CD4-positive, alpha-beta T cell (primary cell): ENCODE measurements around the gene TMEM131L. TPM values are rescaled to one million over a fixed set of nuclear protein-coding genes. Genes with fewer than 3 reads are reported as not detected.

Experiments used
- ATAC-seq: fragments of 200-7000 bp; cut with Tn5 transposase; one replicate; pipeline ENCODE4 v1.10.0; 2022; ENCODE audit warnings: mild to moderate bottlenecking; ENCODE audit not compliant: poor library complexity
- CTCF ChIA-PET: fragments of 350-600 bp; sonication (Branson Sonifier 250); formaldehyde crosslinking; loops from one replicate; lab custom pipeline; 2021; ENCODE audit warnings: antibody characterized with exemption, inconsistent platforms; lab: Charles Lee
- POLR2A ChIA-PET: fragments of 350-600 bp; sonication (Branson Sonifier 250); formaldehyde crosslinking; loops from one replicate; lab custom pipeline; 2021; ENCODE audit warnings: antibody characterized with exemption, inconsistent platforms; lab: Charles Lee
- DNase-seq, 14 experiments: peaks; one replicate each; pipeline ENCODE4 v3.0.0-alpha.2; 2013 to 2020; ENCODE audit warnings: mixed read lengths in 2 of 14
- H3K27ac ChIP-seq, 2 donors: one replicate each; pipeline versions ENCODE4 v1.5.1 to v1.7.0; 2013; ENCODE audit warnings: low read length in 2 of 2, low read depth in 1 of 2, mild to moderate bottlenecking in 1 of 2
- H3K27me3 ChIP-seq, 2 experiments: 1 replicate in 1 of 2; 2 replicates in 1 of 2; pipeline versions ENCODE4 v1.6.1 to v1.7.0; 2013; ENCODE audit warnings: low read length in 2 of 2, control low read depth in 1 of 2, mild to moderate bottlenecking in 1 of 2, moderate library complexity in 1 of 2; ENCODE audit not compliant: insufficient read depth in 2 of 2, control insufficient read depth in 1 of 2
- H3K36me3 ChIP-seq: one replicate; pipeline ENCODE4 v1.6.1; 2013; ENCODE audit warnings: low read length, control low read depth; ENCODE audit not compliant: insufficient read depth
- H3K4me1 ChIP-seq: one replicate; pipeline ENCODE4 v1.6.1; 2013; ENCODE audit warnings: low read length, control low read depth; ENCODE audit not compliant: insufficient read depth
- H3K4me3 ChIP-seq: one replicate; pipeline ENCODE4 v1.5.1; 2013; ENCODE audit warnings: mild to moderate bottlenecking, low read length, moderate library complexity
- H3K9me3 ChIP-seq, 2 experiments: 1 replicate in 1 of 2; 2 replicates in 1 of 2; pipeline versions ENCODE4 v1.6.1 to v1.7.0; 2013; ENCODE audit warnings: low read length in 2 of 2, mild to moderate bottlenecking in 2 of 2, control low read depth in 1 of 2, moderate library complexity in 1 of 2; ENCODE audit not compliant: control insufficient read depth in 1 of 2, insufficient read depth in 1 of 2
- H3K27ac Mint-ChIP-seq: one replicate; pipeline ENCODE4 v1.8.0; 2020; ENCODE audit warnings: mixed read lengths
- H3K27me3 Mint-ChIP-seq: one replicate; pipeline ENCODE4 v1.8.0; 2021; ENCODE audit warnings: mixed read lengths
- H3K36me3 Mint-ChIP-seq: one replicate; pipeline ENCODE4 v1.8.0; 2021; ENCODE audit warnings: low read depth, mixed read lengths
- H3K4me1 Mint-ChIP-seq: one replicate; pipeline ENCODE4 v1.8.0; 2021; ENCODE audit warnings: low read depth, mixed read lengths
- H3K4me3 Mint-ChIP-seq: one replicate; pipeline ENCODE4 v1.8.0; 2020; ENCODE audit warnings: mild to moderate bottlenecking, mixed read lengths
- H3K9me3 Mint-ChIP-seq: one replicate; pipeline ENCODE4 v1.8.0; 2020; ENCODE audit warnings: mixed read lengths
- intact Hi-C, 2 experiments: fragments of 100-400 bp; cut with DNase I in 1 of 2; cut with micrococcal nuclease in 1 of 2; formaldehyde crosslinking; loops; one replicate each; pipeline versions ENCODE4 v1.15.1 to v1.9.0; 2023 to 2025; cut with DNase I, micrococcal nuclease
- total RNA-seq, 174 experiments: library from RNA in 2 of 174; stranded (reverse) in 2 of 174; gene quantifications; one replicate each; pipeline ENCODE4 v1.2.3 and lab custom pipeline; 2021 to 2026
- TF ChIP-seq, protein P1 (sequence below): fragments of 200-600 bp; IDR thresholded peaks from one replicate; pipeline ENCODE4 v1.8.0; 2022; ENCODE audit warnings: antibody characterized with exemption, mild to moderate bottlenecking

Gene TMEM131L
- total RNA-seq, 2 experiments from 2014 or later: 101 to 106 TPM

- intact Hi-C loops: no loop called here
- no peaks in the 10 kb centered on the region for H3K9me3 ChIP-seq
- H3K4me3 ChIP-seq: no peak overlapping the region
- no peaks in the 10 kb centered on the region for H3K27me3 Mint-ChIP-seq
- no peaks in the 10 kb centered on the region for H3K9me3 Mint-ChIP-seq
- peaks cover 22% of the 10 kb centered on the region for H3K36me3 ChIP-seq
- H3K27ac Mint-ChIP-seq: peak overlapping the region; percentile 91
- H3K36me3 Mint-ChIP-seq: peaks cover 64% of the 10 kb centered on the region
- H3K27me3 ChIP-seq: no peaks in the 10 kb centered on the region
- TF ChIP-seq, protein P1, sequence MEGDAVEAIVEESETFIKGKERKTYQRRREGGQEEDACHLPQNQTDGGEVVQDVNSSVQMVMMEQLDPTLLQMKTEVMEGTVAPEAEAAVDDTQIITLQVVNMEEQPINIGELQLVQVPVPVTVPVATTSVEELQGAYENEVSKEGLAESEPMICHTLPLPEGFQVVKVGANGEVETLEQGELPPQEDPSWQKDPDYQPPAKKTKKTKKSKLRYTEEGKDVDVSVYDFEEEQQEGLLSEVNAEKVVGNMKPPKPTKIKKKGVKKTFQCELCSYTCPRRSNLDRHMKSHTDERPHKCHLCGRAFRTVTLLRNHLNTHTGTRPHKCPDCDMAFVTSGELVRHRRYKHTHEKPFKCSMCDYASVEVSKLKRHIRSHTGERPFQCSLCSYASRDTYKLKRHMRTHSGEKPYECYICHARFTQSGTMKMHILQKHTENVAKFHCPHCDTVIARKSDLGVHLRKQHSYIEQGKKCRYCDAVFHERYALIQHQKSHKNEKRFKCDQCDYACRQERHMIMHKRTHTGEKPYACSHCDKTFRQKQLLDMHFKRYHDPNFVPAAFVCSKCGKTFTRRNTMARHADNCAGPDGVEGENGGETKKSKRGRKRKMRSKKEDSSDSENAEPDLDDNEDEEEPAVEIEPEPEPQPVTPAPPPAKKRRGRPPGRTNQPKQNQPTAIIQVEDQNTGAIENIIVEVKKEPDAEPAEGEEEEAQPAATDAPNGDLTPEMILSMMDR: no peak
- peak overlapping the region; percentile 52 for H3K4me3 Mint-ChIP-seq
- peaks cover 72% of the 10 kb centered on the region for H3K4me1 ChIP-seq
- ChIA-PET CTCF (no interaction called here), POLR2A (no interaction called here)
- H3K4me1 Mint-ChIP-seq: peaks cover 94% of the 10 kb centered on the region
- ATAC-seq (no peak), DNase-seq (no peak)
- H3K27ac ChIP-seq: no peak overlapping the region
These were observed 71.4 kb downstream of the TMEM131L start for GRCh38 chr4:153537493-153537960.

DNA sequence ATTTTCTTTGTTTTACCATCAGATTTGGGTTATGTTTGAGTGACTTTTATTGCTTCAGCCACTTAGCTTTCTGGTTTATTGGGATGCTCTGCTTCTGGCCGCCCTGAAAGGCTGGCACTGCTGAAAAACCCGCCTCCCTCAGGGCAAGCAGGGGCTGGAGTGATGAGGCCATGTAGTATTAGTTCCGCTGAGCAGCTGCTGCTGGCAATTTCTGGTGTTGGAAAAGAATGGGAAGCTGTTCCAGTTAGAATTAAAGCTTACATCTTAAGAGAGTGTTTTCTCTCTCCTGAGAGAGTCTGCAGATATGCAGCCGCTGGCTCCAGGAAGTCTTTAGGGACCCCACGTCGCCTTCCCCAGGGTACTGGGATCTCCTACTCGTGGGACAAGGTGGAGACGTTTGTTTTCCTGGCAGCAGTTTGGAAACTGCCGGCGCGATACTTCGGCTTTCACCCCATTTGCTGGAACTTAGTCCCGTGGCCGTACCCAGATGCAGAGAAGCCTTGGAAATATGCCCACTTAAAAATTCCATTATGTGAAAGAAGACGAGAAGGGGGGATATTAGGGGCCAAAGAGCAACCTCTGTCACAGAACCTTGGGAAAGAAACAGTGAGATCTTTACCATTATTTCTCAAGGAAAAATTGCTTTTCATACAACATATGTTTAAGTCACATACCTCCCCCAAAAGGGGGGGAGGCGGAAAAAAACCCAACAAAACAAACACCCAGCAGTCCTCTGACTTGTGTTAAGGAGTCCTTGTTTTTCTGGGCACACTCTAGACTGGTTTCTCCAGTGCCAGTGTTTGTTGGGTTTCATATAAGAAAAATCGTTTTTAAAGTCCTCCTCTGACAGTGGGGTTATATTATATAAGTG, 72.6 kb downstream of the TMEM131L start:
- Mint-ChIP-seq H3K27me3 (no peaks in the 10 kb centered on the region), H3K27ac (peak overlapping the region; percentile 91), H3K36me3 (peaks cover 65% of the 10 kb centered on the region), H3K4me1 (peaks cover 97% of the 10 kb centered on the region), H3K9me3 (no peaks in the 10 kb centered on the region), H3K4me3 (no peak overlapping the region)
- ChIA-PET POLR2A (interaction anchor here (2.0 kb wide), 1 partner anchor 73 kb away, joined by 5 read pairs; the partner anchor contains the start of gene TMEM131L), CTCF (no interaction called here)
- Histone ChIP-seq H3K4me1 (peaks cover 69% of the 10 kb centered on the region), H3K4me3 (no peak overlapping the region), H3K27ac (peak overlapping the region in 1 of 2 donors; percentile 7), H3K36me3 (peaks cover 24% of the 10 kb centered on the region), H3K27me3 (no peaks in the 10 kb centered on the region), H3K9me3 (no peaks in the 10 kb centered on the region)
- TF ChIP-seq, protein P1: no peak
- DNase-seq: no peak
- intact Hi-C loops: no loop called here
- ATAC-seq: no peak

DNA sequence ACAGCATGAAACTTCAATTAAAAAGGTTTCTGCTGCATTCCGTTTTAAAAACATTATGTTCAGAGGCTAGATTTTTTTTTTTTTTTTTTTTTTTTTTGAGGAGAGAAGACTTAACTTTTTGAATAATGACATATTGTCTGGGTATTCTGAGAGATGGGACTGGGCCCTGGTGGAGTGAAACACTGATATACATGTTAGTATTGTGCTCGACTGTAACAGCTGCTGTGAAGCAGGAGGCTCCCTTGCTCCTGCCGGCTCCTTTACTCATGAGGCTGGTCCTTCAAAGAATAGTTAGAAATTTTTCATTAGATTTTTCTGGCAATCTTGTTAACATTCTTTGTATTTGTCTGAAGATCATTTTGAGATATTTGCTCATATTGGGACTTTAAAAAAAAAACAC, 73.3 kb downstream of the TMEM131L start:
- intact Hi-C loops: no loop called here
- TF ChIP-seq, protein P1: no peak
- no peak for ATAC-seq
- peaks cover 97% of the 10 kb centered on the region for H3K4me1 Mint-ChIP-seq
- no peak overlapping the region for H3K4me3 ChIP-seq
- H3K9me3 Mint-ChIP-seq: no peaks in the 10 kb centered on the region
- H3K27ac ChIP-seq: no peak overlapping the region
- H3K36me3 Mint-ChIP-seq: peaks cover 61% of the 10 kb centered on the region
- POLR2A ChIA-PET: interaction anchor here (2.0 kb wide), 1 partner anchor 74 kb away, joined by 5 read pairs; the partner anchor contains the start of gene TMEM131L
- no peaks in the 10 kb centered on the region for H3K9me3 ChIP-seq
- H3K4me3 Mint-ChIP-seq: no peak overlapping the region
- no peaks in the 10 kb centered on the region for H3K27me3 ChIP-seq
- CTCF ChIA-PET: no interaction called here
- H3K4me1 ChIP-seq: peaks cover 75% of the 10 kb centered on the region
- H3K27me3 Mint-ChIP-seq: no peaks in the 10 kb centered on the region
- H3K27ac Mint-ChIP-seq: peak overlapping the region; percentile 91
- DNase-seq: no peak
- peaks cover 30% of the 10 kb centered on the region for H3K36me3 ChIP-seq
